ENCODE data around the gene GARNL3.
A peak's percentile ranks its signal among the peaks of the same experiment; 100 is the strongest.

GARNL3 gene

DNA sequence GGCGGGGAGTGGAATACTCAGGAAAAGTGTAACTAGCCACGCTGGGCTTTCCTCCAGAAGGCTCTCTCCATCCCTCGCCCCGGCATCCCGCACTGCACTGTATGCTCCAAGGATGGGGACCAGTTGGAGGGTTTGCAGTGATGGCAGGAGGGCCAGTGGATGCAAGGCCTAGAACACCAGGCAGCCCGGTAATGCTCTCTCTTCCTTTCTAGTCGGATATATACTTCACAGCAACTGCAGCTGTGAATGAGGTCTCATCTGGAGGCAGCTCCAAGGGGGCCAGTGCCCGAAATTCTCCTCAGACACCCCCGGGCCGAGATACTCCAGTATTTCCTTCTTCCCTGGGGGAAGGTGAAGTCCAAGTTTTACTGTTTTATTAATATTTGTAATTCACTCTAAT lies 122.4 kb downstream of the GARNL3 start:
- DNase-seq (ENCODE audit: low spot score), result no peak

DNA sequence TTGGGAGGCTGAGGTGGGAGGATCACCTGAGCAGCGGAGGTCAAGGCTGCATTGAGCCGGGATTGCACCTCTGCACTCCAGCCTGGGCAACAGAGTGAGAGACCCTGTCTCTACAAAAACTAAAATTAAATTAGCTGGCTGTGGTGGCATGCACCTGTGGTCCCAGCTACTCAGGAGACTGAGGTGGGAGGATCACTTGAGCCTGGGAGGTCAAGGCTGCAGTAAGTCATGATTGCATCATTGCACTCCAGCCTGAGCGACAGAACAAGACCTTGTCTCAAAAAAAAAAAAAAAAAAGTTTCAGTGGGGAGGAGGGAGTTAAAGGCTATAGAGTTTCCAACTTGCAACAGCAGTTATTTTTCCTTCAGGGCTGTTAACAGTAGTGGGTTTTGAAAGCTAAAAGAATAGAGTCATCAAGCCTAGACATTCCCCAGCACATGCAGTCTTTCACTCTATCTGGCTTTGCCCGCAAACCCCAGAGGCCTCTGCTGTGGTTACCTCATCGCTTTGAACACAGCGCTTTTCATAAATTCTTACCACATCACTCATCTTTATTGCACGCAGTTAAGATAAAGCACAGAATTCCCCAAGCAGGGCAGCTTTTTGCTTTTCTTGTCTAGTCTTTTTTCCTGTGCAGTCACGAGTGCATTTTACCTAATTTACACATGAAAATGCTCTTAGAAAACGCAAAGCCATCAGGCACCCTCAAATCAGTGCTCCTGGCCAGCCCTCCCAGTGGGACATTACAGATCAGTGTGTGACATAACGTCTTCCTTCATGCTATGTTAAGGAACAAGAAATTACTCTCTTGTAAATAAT lies 123.7 kb downstream of the GARNL3 start:
- DNase-seq (ENCODE audit: low spot score), result peak; percentile 61

DNA sequence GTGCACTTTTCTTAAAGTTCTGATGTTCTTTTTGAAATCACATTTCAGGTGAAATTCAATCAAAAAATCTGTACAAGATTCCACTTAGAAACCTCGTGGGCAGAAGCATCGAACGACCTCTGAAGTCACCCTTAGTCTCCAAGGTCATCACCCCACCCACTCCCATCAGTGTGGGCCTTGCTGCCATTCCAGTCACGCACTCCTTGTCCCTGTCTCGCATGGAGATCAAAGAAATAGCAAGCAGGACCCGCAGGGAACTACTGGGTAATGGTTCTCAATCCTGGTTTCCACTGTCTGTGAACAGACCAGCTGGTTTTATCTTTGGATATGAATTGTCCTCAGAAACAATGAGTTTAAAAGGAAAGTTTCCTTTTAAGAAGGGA lies 124.3 kb downstream of the GARNL3 start:
- DNase-seq (ENCODE audit: low spot score), result no peak

DNA sequence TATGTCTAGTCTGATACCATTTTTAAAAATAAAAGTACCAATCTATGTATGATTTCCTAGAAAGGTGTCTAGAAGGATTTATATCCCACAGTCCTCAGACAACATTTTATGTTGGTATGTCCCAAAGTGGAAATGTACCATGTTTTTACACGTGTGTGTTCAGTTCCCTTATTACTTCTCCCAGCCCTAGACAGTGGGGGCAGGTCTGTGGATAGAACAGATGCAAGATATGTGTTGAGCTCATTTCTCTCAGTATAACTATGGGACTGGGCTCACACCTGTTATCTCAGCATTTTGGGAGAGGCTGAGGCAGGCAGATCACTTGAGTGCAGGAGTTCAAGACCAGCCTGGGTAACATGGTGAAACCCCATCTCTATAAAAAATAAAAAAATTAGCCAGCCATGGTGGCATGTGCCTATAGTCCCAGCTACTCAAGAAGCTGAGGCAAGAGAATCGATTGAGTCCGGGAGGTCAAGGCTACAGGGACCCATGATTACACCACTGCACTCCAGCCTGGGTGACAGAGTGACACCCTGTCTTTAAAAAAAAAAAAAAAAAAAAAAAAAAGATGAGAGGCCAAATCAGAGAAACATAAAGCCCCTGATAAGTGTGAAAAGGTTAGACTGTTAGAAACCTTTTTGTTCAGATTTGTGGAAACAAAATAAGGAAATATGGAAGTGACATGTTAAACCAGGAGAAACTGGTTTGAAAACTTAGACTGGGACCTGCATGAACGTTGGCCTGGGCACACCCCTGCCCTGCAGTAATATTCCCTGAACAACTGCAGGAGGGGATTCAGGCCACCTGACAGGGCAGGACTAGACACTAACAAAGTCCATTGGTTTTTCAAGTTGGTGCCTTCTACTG lies 125.0 kb downstream of the GARNL3 start:
- DNase-seq (ENCODE audit: low spot score), result no peak

DNA sequence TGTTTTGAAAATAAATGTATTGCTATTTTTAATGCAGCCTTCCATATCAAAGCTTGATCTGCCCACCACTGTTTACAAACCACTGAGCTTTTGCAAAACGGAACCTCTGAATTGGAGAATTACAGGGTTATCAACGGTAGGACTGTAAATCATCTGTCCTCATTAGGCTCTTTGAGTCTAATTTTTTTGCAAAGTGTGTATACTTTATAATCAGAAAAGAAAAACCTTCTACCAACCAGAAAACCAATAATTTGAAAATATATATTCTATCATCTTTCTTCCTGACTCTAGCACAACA lies 125.6 kb downstream of the GARNL3 start:
- DNase-seq (ENCODE audit: low spot score), result no peak

DNA sequence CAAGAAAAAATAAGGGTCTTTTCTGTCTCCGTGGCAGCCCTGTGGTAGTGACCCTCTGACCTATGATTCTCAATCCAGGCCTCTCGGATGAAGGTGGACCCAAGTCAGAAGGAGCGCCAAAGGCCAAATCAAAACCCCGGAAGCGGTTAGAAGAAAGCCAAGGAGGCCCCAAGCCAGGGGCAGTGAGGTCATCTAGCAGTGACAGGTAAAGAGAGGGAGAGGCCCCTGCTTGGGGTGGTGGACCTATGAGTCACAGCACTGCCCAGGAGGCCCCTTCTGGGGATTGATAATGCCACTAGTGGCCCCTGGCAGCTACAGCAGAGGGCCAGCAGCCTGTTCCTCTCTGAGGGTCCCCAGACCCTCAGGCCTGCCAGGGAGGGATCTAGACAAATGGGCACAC lies 126.0 kb downstream of the GARNL3 start:
- DNase-seq (ENCODE audit: low spot score), result no peak

DNA sequence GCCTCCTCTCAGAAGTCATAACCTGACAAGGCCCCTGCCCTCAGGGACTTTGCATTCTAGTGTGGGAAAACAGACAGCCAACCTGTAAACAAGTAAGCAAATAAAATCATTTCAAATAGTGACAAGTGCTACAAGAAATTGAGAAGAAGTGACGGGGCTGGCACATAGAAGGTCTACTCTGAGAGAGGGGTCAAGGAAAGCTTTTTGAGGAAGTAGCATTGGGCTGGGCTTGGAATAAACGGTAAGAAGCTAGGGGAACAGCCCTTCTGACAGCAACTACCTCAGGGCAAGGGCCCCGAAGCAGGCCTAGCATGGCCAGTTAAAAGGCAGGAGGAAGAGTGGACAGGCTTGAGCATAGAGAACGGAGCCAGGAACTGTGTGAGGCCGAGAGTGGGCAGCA lies 127.6 kb downstream of the GARNL3 start:
- no peak for DNase-seq (ENCODE audit: low spot score)

DNA sequence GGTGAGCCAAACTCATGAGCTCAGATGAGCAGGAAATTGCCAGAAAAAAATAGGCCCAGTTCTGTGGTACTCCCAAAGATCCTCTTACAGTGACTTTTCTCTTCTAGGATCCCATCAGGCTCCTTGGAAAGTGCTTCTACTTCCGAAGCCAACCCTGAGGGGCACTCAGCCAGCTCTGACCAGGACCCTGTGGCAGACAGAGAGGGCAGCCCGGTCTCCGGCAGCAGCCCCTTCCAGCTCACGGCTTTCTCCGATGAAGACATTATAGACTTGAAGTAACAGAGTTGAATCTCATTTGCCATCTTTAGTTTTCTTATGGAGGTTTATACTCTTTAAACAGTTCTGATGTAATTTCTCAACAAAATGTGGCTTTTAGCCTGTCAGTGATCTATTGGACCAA lies 128.4 kb downstream of the GARNL3 start:
- DNase-seq (ENCODE audit: low spot score), result no peak

DNA sequence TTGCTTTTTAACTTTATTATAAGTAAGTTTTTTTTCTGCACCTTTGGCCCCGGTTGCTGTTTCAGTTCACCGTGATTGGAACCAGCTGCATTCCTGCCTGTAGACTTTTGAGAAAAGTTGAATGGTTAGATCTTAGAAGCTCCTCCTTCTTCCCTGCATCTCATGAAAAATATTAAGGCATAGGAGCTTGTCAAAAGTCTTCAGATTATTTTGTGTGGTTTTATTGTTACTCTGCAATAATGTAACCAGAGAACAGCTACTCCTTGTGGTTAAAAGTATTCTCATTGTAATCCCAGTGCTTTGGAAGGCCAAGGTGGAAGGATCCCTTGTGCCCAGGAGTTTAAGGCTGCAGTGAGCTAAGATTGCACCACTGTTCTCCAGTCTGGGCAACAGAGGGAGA lies 129.1 kb downstream of the GARNL3 start:
- DNase-seq (ENCODE audit: low spot score), result no peak

DNA sequence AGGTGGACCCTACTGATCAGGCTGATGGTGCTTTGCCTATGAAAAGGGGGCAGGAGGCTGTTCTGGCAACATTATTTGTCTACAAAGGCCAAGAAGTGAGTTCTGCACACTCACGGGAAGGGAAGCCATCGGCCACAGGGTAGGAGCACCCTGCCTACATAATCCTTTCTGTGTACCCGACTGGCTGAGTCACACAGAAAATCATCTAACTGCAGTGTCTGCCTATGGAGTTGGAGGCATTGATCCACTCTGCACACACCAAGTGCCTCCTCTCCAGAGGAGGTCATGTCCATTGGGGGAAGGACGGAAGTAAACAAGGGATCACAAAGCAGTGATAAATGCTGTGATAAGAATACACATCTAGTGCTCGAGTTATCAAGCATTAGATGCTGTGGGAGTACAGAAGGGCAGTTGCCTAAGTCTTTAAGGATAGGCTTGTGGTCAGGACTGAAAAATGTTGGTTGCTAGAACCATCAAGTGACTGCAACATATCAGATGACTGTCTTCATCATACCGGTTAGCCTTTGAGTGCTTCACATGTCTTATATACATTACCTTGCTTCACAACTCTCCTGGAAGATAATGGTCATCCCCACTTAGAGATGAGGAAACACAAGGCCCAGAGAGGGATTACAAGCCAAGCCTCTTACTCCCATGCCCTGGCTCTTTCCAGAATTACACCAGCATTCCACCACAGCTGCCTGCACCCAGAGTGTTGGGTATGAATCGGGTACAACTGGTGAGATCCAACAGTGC lies 131.1 kb downstream of the GARNL3 start:
- DNase-seq (ENCODE audit: low spot score), result no peak

DNA sequence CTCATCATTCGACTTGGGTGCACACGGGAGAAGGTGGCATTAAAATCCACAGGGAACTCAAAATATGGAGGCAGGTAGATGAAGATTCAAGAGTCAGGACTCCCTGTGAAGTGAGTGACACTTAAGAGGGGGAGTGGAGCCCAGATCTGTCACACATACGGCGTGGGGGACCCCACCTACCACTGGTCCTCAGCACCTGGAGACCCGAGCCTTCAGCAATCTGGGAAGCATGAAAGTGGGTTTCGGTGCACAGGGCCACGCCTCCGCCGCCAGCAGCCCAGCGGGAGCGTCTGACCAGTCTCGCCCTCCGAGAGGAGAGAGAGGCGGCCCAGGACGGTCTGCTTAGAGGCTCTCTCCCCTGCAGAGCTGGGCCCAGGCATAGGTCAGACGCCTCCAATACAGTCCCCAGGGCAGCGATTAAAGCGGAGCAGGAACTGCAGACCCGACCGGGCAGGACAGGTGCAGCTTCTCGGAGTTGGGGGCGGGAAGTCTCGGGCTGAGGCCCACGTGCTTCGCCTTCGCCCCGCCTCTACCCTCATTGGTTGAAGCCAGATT lies 131.8 kb downstream of the GARNL3 start:
- DNase-seq (ENCODE audit: low spot score), result no peak

DNA sequence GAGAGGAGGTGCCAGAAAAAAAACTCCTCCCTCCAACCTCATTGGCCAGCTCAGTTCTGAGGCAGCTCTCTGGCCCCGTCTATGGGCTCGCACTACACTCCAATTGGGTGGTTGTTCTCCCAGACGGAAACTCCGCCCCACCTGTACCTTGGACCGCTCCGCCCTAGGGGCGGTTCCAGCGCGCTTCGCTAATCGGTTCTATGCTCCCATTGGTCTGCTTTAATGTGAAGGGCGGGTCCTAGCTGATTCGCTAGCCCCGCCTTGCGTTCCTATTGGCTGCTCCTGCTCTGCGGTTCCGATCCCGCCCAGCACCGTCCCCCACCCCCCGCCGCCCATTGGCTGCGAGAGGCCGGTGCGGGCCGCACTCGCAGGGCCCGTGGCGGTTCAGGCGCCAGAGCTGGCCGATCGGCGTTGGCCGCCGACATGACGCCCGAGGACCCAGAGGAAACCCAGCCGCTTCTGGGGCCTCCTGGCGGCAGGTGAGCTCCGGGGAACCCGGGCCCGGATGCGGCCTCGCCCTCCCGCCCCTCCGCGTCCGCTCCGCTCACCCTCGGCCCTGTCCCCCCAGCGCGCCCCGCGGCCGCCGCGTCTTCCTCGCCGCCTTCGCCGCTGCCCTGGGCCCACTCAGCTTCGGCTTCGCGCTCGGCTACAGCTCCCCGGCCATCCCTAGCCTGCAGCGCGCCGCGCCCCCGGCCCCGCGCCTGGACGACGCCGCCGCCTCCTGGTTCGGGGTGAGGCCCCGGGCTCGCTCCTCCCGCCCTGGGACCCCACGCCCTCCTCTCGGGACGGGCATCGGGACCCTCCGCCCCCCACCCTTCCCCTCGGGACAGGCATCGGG lies 132.5 kb downstream of the GARNL3 start, which contains the start of gene SLC2A8:
SLC2A8 (plus strand) TSS at position 362 of the 838 bp plus-strand sequence; CDS start at position 424, 62 bp downstream.
- DNase-seq (ENCODE audit: low spot score), result peak; percentile 100

DNA sequence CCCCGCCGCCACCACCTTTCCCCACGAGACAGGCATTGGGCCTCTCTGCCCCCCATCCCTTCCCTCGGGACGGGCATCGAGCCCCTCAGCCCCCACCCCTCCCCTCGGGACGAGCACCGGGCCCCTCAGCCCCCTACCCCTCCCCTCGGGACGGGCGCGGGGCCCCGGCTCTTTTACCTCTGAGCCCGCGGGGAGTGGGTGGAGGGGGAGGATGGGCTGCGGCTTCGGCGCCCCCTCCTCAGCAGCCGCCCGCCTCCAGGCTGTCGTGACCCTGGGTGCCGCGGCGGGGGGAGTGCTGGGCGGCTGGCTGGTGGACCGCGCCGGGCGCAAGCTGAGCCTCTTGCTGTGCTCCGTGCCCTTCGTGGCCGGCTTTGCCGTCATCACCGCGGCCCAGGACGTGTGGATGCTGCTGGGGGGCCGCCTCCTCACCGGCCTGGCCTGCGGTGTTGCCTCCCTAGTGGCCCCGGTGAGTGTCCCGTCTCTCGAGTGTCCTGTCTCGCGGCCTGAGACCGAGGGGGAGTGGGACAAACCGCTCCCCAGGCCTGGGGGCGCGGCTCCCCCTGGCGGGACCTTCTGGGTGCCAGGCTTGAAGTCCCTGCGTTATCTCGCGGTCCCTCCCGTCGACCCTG lies 133.2 kb downstream of the GARNL3 start:
- DNase-seq (ENCODE audit: low spot score), result no peak

DNA sequence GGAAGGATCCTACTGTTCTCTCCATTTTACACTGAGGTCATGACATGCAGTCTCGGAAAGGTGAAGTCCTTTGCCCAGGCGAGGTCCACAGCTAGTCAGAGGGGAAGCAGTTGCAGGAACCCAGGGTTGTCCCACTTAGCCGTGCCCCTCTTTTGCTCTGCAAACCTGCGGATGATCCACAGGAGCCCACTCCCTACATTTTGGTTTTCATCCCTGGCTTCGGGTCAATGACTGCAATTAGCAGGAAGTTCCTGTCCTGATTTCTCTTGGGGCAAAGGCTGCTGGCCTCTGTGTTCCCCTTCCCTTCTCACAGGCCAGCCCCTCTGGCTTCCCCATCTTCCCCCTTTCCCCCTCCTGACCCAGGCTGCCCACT lies 133.7 kb downstream of the GARNL3 start:
- DNase-seq (ENCODE audit: low spot score), result no peak

DNA sequence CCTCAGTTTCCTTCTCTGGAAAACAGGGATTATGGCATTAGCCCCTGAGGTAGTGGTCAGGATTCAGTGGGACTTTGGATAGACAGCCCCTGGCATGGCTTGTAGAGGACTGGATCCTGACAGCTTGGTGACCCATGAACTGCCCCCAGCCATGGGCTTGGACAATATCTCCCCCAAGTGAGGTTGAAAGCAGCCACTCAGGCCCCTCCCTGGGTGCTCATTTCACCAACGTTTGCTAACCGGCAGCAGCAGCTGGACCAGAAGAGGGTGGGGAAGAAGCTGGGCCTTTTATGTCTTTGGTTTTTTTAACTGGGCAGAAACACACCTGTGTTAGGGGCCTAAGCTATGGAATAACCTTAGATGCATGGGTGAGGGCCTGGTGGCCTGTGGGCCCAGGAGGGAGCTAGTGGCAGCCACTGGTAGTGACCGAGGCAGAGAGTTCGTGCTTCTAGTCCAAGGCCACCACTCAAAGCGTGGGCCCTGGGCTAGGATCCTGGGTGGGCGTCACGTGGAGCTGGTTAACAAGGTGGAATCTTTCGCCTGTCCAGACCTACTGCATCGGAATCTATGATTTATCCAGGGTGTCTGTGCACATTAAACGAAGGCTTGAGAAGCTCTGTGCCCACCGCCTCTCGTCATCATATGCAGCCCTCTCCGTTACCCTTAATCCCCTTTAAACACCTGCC lies 134.3 kb downstream of the GARNL3 start:
- DNase-seq (ENCODE audit: low spot score), result no peak

DNA sequence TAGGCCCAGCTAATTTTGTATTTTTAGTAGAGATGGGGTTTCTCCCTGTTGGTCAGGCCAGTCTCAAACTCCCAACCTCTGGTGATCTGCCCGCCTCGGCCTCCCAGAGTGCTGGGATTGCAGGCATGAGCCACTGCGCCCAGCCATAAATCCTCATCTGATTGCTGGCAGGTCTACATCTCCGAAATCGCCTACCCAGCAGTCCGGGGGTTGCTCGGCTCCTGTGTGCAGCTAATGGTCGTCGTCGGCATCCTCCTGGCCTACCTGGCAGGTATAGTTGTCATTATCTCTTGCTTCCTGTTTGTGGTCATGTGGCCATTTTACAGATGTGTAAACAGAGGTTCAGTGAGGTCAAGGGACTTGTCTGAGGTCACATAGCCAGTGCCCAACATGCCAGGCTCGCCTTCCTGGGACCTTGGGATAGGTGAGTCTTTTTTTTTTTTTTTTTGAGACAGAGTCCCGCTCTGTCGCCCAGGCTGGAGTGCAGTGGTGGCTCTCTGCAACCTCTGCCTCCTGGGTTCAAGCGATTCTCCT lies 135.2 kb downstream of the GARNL3 start:
- DNase-seq (ENCODE audit: low spot score), result no peak

DNA sequence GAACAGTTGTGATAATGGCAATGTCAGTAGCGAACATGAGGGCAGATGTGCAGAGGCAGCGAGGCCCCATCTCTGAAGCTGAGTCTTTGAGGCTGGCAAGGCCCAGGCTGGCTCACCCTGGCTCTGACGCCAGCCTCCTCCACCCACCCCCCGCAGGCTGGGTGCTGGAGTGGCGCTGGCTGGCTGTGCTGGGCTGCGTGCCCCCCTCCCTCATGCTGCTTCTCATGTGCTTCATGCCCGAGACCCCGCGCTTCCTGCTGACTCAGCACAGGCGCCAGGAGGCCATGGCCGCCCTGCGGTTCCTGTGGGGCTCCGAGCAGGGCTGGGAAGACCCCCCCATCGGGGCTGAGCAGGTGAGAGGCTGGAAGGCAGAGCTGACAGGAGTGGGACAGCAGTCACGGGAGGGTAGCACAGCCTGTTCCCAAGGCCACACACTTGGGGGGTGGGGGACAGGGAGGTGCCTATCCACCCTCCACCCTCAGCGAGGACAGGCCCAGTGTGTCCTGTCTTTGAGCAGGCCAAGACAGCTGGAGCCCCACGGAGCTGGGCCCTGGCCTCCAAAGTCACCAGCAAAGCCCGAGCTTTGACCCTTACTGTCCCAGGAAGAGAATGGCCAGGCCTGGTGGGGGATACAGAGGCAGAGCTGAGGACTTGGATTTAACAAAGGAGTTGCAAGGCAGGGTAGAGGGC lies 138.0 kb downstream of the GARNL3 start:
- peak; percentile 71 for DNase-seq (ENCODE audit: low spot score)

DNA sequence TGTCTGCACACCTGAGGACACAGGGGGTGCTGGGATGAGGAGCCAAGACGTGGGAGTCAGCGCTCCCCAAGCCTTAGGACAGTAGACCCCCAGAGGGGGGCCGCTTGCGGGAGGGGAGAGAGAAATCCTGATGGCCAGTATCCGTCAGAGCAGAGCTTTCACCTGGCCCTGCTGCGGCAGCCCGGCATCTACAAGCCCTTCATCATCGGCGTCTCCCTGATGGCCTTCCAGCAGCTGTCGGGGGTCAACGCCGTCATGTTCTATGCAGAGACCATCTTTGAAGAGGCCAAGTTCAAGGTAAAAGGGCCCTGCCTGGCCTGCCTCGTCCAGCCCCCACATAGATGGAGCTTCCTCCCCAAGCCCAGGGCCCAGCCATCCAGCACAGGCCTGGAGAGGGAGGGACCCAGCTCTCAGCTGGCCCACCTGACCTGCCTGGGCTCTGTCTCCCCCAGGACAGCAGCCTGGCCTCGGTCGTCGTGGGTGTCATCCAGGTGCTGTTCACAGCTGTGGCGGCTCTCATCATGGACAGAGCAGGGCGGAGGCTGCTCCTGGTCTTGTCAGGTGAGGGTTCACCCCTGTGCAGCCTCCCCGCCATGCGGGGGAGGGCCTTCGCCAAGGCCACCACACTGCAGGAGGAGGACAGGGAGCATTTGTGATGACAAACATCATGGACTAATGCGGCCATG lies 139.1 kb downstream of the GARNL3 start:
- no peak for DNase-seq (ENCODE audit: low spot score)

DNA sequence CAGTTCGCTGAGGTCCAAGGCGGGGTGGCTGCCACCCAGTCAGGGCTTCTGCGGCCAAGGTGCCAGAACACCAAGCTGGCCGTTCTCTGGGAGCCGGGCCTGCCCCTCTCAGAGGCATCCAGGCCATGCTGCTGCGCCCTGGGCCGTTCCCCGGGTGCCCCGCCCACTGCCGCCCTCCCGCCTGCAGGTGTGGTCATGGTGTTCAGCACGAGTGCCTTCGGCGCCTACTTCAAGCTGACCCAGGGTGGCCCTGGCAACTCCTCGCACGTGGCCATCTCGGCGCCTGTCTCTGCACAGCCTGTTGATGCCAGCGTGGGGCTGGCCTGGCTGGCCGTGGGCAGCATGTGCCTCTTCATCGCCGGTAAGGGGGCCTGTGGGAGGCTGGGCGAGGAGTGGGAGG lies 140.1 kb downstream of the GARNL3 start:
- DNase-seq (ENCODE audit: low spot score), result no peak

Measured in globus pallidus (tissue), 1 donor.